ENCODE data around the gene ME1. TPM values are rescaled to one million over a fixed set of nuclear protein-coding genes. Genes with fewer than 3 reads are reported as not detected.
"Not testable (repeated sequence)": the region's sequence is repeated elsewhere in the genome, so short reads cannot be mapped to it uniquely, and the experiment has no call there.

Gene ME1
- total RNA-seq, 1 donor from 2014 or later: 22.3 TPM

- H3K27me3 ChIP-seq (ENCODE audit: low read depth): no peaks in the 10 kb centered on the region
- no peak for DNase-seq
- intact Hi-C loops (cut with micrococcal nuclease): no loop called here
- TF ChIP-seq CTCF (IDR thresholded peaks at IDR 0.05; ENCODE audit: borderline replicate concordance): no peak
- no peaks in the 10 kb centered on the region for H3K36me3 ChIP-seq
- no peak overlapping the region for H3K27ac ChIP-seq (replicated peaks)
- H3K9me3 ChIP-seq (replicated peaks): no peaks in the 10 kb centered on the region
- H3K4me1 ChIP-seq: no peaks in the 10 kb centered on the region
- H3K4me3 ChIP-seq: no peak overlapping the region
Measured at GRCh38 chr6:83352424-83353061, 78.3 kb downstream of the ME1 start.

GRCh38 chr6:83343121-83343520 lies 87.7 kb downstream of the ME1 start:
- intact Hi-C loops (cut with micrococcal nuclease): no loop called here
- H3K9me3 ChIP-seq (replicated peaks): no peaks in the 10 kb centered on the region
- TF ChIP-seq CTCF (IDR thresholded peaks at IDR 0.05; ENCODE audit: borderline replicate concordance): no peak

GRCh38 chr6:83341765-83342164 lies 89.1 kb downstream of the ME1 start:
- Histone ChIP-seq H3K9me3 (replicated peaks) (no peaks in the 10 kb centered on the region), H3K27ac (replicated peaks) (no peak overlapping the region), H3K4me3 (no peak overlapping the region), H3K4me1 (no peaks in the 10 kb centered on the region), H3K27me3 (ENCODE audit: low read depth) (no peaks in the 10 kb centered on the region), H3K36me3 (peaks cover 8% of the 10 kb centered on the region)
- no peak for DNase-seq
- no peak for TF ChIP-seq CTCF (IDR thresholded peaks at IDR 0.05; ENCODE audit: borderline replicate concordance)
- intact Hi-C loops (cut with micrococcal nuclease): no loop called here

More at GRCh38 chr6:83343121-83343520, 87.7 kb downstream of the ME1 start:
- Histone ChIP-seq H3K4me3 (no peak overlapping the region), H3K36me3 (peaks cover 8% of the 10 kb centered on the region), H3K4me1 (no peaks in the 10 kb centered on the region), H3K27ac (replicated peaks) (no peak overlapping the region), H3K27me3 (ENCODE audit: low read depth) (no peaks in the 10 kb centered on the region)
- DNase-seq: no peak

GRCh38 chr6:83333916-83334315 lies 96.9 kb downstream of the ME1 start:
- DNase-seq; H3K4me3 ChIP-seq; H3K27ac ChIP-seq (replicated peaks); H3K36me3 ChIP-seq; H3K27me3 ChIP-seq (ENCODE audit: low read depth); H3K9me3 ChIP-seq (replicated peaks); intact Hi-C loops (cut with micrococcal nuclease): not testable (repeated sequence)
- H3K4me1 ChIP-seq: peaks cover 10% of the 10 kb centered on the region

- H3K9me3 ChIP-seq (replicated peaks): no peaks in the 10 kb centered on the region
- peaks cover 10% of the 10 kb centered on the region for H3K4me1 ChIP-seq
- no peaks in the 10 kb centered on the region for H3K27me3 ChIP-seq (ENCODE audit: low read depth)
- H3K27ac ChIP-seq (replicated peaks): no peak overlapping the region
- DNase-seq: no peak
- H3K36me3 ChIP-seq: no peaks in the 10 kb centered on the region
- no peak for TF ChIP-seq CTCF (IDR thresholded peaks at IDR 0.05; ENCODE audit: borderline replicate concordance)
- intact Hi-C loops (cut with micrococcal nuclease): no loop called here
- no peak overlapping the region for H3K4me3 ChIP-seq
Measured at GRCh38 chr6:83333500-83333899, 97.4 kb downstream of the ME1 start.

- H3K27ac ChIP-seq (replicated peaks): no peak overlapping the region
- intact Hi-C loops (cut with micrococcal nuclease): no loop called here
- H3K27me3 ChIP-seq (ENCODE audit: low read depth): no peaks in the 10 kb centered on the region
- DNase-seq: no peak
- no peak overlapping the region for H3K4me3 ChIP-seq
- no peak for TF ChIP-seq CTCF (IDR thresholded peaks at IDR 0.05; ENCODE audit: borderline replicate concordance)
- H3K36me3 ChIP-seq: no peaks in the 10 kb centered on the region
- no peaks in the 10 kb centered on the region for H3K4me1 ChIP-seq
- H3K9me3 ChIP-seq (replicated peaks): no peaks in the 10 kb centered on the region
Measured at GRCh38 chr6:83314693-83315092, 116.2 kb downstream of the ME1 start.
